T follicular helper cell (primary cell): ENCODE data around the gene SP110.
"Not testable (repeated sequence)": the region's sequence is repeated elsewhere in the genome, so short reads cannot be mapped to it uniquely, and the experiment has no call there.

Experiments
- DNase-seq: peaks from one replicate; pipeline ENCODE4 v3.0.0-alpha.2; 2020; ENCODE audit warnings: low read depth
- total RNA-seq, 2 experiments: gene quantifications; one replicate each; lab custom pipeline; 2026; lab: John Stamatoyannopoulos, UW

Gene SP110
- total RNA-seq = 62.6 to 73.6 reads per million in 2 experiments

DNA sequence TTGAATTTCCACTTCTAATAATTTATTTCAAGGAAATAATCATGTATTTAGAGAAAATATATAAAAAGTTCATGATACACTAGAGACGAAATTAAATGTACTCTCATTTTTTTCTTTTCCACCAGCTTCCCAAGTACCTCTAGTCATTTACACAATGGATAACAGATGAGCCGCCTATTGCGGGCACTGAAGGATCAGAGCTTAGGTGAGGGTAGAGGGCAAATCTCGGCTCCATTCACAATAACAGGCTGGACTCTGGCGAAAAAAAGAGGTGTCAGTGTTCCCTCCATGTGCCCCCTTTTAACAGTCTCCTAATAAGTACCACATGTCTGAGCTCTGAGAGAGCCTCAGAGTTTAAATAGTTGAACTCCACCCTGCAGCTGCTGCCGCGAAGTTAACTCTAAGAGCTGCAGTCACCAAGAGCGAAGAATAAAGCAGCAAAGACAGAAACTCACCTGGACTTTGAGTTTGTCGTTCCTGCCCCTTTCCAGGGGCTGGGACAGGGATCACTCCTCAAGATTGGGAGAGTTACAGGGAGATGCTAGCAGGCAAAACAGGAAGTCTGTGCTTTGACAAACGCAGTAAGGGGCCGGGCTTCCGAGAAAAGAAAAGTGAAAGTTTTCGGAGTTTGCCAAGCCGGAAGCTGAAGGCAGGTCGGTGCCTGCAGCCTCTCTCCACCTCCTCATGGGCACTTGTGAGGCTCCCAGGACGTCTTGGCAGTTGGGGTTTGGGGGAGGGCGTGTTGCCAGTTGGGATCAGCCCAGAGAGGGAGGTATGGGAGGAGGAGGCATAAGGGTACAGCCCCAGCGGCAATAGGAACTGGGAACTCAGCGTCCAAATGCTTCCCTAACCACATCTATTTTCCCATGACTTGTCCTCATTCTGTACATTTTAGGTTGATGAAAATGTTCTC, at the start of gene SP110:
TSS of gene SP110 (minus strand) at position 566 of the 913 bp plus-strand sequence. CDS start 3,057 bp downstream, outside the sequence.
- DNase-seq = peak; percentile 62

DNA sequence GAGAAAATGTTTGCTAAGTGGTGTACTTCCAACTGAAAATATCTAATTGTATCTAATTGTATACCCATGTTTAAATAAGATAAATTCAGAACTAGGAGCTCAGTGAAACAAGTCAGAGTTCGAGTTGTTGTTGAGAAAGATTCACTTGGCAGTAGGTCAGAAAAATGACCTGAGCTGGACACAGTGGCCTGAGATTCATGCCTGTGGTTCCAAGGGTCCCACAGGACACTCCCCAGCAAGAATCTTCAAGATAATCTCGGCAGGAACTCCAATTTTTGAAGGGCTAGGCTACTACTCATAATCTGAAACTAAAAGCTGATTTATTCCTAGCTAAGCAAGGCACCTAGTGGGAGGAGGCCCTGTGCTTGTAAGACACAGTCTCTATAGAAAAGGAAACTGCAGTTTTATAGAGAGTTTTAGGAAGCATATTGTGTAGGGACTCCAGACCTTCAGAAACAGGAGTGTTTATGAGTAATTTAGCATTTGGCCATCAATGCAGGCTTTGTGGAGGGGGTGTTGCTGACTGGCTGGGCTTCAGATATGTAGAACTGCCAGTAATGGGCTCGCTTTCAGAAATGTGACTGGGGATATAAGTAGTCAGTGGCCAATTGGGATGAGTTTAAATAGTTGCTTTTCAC, 48.9 kb upstream of the SP110 start:
- DNase-seq = no peak

DNA sequence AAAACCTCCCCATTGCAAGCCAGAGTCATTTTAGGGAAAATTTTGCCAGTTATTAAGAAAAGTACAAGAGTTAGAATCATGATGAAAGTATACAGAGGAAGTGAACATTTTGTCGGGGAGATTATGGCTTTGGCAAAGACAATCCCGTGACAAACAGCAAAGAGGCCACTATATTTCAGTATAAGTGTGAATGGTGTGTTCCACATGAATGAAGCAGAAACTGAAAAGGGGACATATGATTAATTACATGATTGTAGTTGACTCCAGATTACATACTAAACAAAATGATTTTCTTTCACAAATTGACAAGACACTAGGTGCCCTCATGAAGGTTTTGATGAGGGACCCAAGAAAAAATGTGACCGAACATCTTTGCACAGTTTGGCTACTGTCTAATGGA, 47.8 kb upstream of the SP110 start:
- DNase-seq = no peak

DNA sequence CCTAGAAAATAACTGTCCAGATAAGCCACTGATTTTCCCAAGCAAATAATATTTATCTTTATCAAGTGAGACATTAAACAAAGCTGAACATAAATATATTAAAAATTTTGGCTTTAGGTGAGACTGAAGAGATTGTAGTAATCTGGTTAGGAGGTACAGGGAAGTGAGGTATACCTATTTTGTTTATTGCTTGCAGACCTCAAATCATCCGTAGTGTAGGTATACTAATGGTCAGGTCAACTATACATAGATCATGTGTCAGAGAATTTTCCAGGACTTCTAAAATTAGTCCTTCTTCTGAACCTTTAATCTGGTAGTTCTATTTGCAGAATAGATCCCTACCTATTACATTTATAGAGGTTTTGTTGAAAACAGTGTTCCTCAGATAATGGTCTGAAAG, 47.3 kb upstream of the SP110 start:
- no peak for DNase-seq

DNA sequence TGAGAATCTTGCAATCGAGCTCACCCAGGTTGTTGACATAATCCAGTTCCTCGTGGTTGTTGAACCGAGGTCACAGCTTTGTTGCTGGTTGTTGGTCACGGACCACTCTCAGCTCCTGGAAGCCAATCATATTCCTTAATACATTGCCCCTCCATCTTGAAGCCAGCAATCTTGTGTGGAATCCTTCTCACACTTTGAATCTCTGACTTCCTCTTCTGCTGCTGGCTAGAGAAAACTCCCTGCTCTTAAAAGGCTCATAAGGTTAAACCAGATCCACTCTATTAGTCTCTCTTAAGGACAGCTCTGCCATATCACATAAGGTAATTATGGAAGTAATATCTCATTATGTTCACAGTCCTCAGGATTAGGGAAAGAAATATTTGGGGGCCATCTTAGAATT, 46.9 kb upstream of the SP110 start:
- DNase-seq = no peak

DNA sequence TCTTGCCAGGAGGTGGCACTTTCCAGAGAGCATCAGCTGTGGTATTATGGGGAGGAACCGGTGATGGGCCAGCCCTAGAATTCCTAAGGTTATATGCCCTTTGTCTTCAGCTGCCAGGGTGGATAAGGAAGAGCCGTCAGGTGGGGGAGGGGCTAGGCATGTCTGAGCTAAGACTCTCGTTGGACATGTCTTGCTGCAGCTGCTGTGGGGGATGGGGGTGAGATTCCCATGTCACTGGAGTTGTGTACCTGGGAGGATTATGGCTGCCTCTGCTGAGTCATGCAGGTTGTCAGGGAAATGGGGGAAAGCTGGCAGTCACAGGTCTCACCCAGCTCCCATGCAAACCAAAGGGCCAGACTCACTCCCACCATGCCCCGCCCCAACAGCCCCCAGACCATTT, 45.2 kb upstream of the SP110 start:
- not testable (repeated sequence) for DNase-seq

DNA sequence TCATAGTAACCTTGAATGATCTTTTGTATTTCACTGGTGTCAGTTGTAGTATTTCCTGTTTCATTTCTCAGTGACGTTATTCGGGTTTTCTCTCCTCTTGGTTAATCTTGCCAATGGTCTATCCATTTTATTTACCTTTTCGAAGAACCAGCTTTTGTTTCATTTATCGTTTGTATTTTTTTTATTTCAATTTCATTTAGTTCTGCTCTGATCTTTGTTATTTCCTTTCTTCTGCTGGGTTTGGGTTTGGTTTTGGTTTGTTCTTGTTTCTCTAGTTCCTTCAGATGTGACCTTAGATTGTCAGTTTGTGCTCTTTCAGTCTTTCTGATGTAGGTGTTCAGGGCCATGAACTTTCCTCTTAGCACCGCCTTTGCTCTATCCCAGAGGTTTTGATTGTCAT, 42.5 kb upstream of the SP110 start:
- no peak for DNase-seq

DNA sequence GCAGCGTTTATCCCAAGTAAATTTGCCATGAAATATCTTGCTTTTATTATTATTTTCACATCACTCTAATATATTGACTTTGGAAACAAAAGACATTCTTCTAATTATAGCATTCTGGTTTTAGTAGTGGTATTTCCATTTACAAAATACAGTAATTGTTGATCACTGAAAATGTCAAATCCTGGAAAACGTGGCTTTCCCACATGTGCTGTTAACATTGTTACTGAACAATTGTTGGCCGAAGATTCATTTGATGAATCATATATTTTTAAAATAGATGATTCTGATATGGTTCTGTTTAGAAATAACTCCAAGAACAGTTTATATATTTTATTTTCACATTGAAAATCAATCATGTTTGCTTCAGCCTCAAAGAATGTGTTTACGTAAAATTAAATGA, 38.7 kb upstream of the SP110 start:
- DNase-seq = no peak

DNA sequence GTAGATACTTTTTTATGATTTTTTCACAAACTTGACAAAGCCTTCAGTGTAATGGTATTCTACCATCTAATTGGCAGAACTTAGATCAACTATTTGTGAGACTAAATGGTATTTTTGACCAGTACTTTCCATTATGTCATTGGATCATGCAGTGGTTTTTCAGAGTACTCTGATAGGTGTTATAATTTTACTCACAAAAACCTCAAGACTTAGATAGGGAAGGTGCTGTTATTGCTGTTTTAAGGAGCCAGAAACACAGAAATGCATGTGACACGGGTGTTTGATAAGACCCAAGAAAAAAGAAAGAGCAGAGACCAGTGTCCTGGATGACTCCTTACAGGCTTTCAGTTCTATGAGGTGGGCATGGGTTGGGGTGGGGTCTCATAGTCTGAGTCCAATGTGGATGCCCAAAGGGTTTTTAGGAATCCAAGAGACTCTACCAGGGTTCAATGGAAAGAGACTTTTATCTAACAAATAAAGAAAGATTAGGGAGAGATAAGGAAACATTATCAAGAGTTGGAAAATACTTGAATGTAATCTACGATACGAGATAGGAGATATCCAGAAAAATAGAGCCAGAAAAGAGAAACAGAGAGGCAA, 37.0 kb upstream of the SP110 start:
- DNase-seq = no peak

DNA sequence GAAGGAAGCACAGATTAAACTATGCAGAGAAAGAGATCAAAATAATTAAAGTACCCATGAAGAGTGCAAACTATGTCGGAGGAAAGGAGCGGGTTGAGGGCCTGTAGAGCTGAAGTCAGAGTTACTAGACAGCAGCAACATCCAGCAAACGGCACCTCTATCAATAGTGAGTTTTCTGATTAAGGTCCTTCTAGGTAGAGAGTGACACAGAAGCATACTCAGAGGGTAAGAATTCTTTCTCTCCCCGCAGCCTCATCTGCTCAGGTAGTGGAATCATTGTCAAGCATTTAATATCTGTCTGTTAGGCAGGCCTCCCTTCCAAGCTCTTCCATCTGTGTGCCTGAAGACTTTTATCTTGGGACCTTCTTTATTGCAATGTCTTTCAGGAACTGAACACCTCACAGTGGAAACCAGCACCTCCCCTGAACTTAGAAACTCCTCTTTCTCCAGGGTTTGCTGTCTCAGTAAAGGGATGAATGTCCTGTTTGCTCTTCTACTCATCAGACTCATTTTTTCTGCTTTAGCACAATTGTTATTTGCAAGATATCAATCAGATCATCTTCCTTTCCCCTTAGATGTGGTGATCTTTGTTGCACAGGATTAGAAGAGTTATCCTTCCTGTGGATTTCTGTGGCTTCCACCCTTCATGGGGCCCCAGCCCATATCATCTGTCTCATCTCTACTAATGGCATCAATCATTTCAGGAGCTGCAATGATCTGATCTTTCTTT, 34.5 kb upstream of the SP110 start:
- peak; percentile 5 for DNase-seq

DNA sequence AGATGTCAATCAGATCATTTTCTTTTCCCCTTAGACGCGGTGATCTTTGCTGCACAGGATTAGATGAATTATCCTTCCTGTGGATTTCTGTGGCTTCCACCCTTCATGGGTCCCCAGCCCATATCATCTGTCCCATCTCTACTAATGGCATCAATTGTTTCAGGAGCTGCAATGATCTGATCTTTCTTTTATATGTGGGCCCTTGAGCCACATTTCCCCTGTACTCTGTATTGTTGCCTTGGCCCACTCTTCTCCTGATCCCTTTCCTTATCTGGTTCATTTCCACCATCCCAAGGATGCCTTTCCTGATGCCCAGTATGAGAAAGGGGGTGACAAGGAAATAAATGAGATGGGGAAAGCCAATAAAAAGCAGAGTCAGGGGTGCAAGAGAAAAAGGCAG, 30.4 kb upstream of the SP110 start:
- no peak for DNase-seq

DNA sequence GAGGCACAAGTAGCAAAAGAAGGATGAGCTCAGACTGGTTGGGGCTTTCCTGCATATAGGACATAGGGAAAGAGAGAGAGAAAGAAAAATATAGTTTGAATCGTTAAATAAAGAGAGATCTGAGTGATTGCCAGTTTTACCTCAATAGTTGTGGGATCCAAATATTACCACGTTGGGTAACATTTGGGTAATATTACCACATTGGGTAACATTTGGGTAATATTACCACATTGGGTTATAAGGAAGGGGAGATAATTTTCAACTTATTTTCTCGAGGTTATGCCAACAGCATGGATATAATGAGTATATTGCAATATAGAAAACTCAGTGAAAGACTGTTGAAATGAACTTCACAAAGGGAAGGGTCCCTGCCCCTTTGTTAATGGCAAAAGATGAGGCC, 26.4 kb upstream of the SP110 start:
- DNase-seq = no peak

DNA sequence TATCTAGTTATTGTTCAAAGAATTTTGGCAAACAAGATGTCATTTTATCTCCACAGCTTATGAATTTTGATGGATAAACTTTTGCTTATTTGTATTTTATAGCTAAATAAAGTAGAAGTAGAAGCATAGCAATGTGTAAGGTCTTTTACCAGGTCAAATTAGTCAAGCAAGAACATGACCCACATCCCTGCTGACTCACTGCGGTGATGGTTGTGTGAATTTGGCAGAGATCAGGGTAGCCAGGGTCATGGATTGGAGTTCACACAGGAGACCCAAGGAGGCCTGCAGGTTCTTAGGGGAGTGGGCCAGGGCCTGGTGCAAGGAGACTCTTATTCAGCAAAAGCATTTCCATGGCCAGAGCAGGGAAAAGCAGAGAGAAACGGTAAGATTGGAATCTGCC, 24.4 kb upstream of the SP110 start:
- DNase-seq = no peak

DNA sequence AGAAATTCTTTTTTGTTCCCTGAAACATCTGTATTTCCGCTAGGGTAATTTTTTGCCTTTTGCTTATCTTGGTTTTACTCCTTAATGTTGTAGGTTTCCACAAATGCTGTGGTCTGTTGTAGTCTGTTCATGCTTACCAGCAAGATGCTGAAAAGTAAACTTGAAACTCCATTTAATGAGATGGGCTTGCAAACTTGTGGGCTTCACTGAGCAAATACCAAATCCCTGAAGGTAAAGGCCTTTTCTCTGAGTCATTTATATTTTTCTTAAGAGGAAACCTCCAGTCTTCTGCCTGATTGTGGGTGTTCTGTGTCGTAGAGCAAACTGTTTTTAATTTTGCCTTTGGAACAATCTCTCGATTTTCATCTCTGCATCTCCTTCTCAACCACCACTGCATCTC, 15.1 kb upstream of the SP110 start:
- no peak for DNase-seq

DNA sequence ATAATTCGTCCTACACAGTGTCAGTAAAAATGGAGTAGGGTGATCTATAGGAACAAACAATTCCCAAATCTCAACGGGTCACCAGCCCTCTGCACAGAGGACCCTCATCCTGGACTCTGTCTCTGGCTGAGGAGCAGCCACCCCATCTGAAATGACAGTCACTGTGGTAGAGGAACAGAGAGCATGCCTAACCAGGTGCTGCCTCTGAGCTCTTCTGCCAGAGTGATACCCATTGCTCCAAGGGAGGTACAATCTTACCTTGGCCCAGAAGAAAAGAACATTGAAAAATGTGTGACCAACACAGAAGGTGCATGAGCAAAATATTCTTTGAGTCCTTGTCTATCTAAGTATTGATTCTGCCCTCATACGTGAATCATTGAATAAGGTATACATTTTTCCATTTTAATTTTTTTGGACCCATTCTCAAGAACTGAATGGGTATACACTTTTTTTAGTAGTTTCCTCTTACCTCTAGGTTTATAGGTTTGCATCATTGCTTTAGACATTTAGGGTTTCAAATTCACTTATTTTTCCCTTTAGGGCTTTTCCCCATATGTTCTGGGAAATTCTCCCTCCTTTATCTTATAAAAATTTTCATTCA, 14.4 kb upstream of the SP110 start:
- no peak for DNase-seq

DNA sequence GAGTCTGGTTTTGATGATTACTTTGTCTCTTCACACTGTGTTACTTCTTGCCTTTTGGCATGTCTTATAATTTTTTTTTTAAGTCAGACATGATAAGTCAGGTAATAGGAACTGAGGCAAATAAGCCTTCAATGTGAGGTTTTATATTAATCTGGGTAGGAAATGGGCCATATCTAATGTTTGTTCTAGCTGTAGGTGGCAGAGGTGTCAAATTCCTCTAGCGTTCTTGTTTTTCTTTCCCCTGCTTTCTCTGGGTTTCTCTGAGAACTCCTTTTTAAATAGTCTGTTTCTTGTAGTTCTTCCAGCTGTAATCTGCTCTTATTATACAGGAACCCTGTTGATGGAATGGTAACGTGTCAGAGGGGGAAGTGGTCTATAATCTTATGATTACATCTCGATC, 11.5 kb upstream of the SP110 start:
- DNase-seq = no peak

DNA sequence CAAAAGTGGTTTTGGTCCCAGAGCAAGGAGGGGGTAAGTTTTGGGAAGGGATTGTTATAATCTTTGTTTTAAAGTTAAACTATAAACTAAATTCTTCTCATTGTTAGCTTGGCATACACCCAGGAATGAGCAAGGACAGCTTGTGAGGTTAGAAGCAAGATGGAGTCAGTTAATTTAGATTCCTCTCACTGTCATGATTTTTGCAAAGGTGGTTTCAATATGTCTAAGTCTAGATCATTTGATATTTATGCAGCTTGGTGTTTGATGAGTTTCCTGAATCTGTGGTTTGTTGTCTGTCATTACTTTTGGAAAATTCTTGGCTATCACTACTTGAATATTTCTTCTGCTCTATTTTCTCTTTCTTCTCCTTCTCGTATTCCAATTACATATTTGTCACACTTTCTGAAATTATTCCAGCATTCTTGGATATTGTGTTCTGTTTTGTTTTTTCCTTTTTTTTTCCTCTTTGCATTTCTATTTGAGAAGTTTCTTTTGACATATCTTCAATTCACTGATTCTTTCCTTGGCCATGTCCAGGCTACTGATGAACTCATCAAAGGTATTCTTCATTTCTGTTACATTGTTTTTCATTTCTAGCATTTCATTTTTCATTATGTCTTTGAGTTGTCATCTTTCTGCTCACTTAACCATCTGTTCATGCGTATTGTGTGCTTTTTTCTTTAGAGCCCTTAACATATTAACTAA, 10.9 kb upstream of the SP110 start:
- DNase-seq = no peak

DNA sequence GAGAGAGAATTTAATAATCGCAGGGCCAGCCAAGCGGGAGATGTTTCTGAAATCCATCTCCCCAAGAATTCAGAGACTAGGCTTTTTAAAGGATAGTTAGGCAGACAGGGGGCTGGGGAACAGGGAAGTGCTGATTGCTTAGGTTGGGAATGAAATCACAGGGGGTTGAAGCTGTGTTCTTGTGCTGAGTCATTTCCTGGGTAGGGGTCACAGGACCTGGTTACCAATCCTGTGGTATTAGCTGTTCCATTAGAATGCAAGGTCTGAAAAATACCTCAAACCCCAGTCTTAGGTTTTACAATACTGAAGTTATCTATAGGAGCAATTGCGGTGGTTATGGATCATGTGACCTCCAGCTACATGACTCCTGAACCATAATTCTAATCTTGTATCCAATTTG, 10.3 kb upstream of the SP110 start:
- no peak for DNase-seq

DNA sequence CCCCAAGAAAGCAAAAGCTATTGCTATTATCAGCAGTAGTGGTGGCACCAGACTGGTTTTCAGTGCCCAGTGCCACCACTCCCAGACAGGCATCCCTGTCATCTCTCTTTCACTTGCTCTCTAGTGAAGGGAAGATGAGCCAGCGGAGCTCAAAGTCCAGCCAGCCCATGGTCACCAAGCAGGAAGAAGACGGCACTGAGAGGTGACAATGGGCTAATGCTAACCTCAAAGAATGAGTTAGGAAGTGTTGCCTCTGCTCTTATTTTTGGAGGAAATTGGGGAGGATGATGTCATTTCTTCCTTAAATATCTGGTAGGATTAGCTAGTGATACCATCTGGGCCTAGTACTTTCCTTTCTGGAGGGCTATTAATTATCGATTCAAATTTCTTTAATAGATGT, 7.4 kb upstream of the SP110 start:
- DNase-seq = no peak

DNA sequence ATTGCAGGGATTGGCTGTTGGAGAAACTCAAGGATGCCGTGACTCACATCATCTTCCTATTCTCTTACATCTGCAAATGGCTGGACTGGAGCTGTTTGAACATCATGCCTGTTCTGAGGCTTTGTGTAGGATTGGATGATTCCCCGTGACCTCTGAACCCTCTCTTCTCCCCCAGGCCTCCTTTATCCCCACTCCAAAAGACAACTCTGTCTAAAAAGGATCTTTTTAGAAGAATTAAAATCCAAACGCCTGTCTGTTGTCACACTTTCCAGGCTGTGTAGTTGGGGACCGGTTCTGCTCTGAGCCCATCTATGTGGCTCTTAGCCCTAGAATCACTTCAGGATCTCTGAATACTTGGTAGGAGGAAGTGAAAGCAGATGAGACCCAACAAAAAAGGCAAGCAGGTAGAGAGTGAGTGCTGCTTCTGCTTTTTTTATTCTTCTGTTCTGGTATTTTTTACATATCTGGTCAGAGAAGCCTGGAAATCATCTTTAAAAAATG, 6.3 kb upstream of the SP110 start:
- no peak for DNase-seq

DNA sequence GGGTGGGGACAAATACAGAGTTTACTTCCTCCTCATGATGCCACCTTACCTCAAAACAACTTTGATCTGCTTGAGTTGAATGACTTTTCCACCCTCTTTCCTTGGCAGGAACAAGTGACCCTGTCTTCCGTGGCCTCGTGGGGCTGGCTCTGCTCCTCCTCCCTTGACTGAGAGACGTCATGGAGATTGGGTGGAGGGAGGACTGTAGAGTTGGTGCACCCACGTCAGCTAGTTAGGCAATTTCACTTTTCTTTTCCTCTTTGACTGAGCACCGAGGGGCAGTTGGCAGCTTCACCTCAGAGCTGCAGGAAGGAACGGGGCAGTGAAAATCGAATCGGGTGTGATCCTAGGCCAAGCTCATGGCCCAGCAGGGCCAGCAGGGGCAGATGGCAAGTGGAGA, 5.7 kb upstream of the SP110 start, which contains the start of gene SP140:
TSS of gene SP140 (plus strand) at position 251 of the 400 bp plus-strand sequence. CDS start at position 360, 109 bp downstream.
- peak; percentile 73 for DNase-seq
